ENCODE data around the gene TOMM22.

TOMM22 gene

DNA sequence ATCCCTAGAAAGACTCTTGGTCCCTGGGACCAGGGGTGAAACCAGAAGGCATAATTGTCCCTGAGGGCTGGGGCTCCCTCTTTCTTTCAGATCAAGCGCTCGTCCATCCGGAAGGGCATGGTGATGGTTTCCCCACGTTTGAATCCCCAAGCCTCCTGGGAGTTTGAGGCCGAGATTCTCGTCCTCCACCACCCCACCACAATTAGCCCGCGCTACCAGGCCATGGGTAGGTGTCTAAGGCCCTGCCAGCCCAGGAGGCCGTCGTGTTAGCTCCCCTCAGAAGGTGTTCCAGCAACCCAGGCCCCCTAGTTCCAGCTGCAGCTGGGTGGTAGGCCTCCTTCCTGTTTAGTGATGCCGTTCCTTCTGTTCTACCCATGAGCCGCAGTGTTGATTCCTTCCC lies 45.4 kb downstream of the TOMM22 start:
- Histone ChIP-seq H3K27me3 (ENCODE audit: insufficient read depth, low read length) (no peaks in the 10 kb centered on the region), H3K36me3 (ENCODE audit: insufficient read depth, low read length) (peaks cover 4% of the 10 kb centered on the region; the same call in 1 of the 2 replicates), H3K27ac (ENCODE audit: low read depth, low read length) (no peak overlapping the region), H3K4me1 (ENCODE audit: control insufficient read depth, insufficient read depth, low read length, unreplicated experiment) (no peaks in the 10 kb centered on the region), H3K79me2 (ENCODE audit: control insufficient read depth, insufficient read depth, low read length, unreplicated experiment) (peaks cover 4% of the 10 kb centered on the region), H3K4me3 (ENCODE audit: low read depth, low read length) (no peak overlapping the region), H2AFZ (ENCODE audit: low read length, unreplicated experiment) (no peak overlapping the region)

DNA sequence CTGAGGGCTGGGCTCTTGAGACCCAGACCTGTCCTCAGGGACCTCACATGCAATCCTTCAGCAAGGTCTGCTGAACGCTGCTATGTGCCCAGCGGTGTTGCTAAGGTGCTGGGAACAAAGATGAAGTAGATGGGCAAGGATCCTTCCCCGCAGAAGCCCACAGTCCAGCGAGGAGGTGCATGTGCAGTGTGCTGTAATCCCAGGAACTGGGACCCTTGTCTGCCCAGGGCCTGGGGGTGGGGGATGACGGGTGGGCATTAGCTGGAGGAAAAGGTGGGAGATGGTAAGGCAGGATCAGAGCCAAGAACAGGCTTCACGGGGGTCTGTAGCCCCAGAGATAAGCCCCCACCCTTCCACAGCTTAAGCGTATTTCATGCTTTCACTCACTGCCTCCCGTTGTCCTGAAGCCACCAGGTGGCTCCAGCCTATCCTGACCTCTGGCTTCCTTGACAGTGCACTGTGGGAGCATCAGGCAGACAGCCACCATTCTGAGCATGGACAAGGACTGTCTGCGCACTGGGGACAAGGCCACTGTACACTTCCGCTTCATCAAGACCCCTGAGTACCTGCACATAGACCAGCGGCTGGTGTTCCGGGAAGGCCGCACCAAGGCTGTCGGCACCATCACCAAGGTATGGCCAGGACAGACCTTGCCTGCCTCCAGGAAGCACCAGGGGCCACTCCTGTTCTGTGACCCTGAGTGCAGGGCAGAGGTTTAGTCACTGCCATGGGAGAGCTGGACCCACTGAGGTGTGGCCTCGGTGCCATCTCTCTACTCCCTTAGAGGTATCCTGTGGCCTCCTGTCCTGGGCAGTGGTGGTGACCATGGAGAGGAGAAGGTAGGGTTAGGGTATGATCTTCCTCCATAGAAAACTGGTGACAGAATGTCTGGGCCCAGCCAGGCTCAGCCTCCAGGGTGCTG lies 46.0 kb downstream of the TOMM22 start:
- Histone ChIP-seq H2AFZ (ENCODE audit: low read length, unreplicated experiment) (no peak overlapping the region), H3K36me3 (ENCODE audit: insufficient read depth, low read length) (peaks cover 4% of the 10 kb centered on the region; the same call in 1 of the 2 replicates), H3K27me3 (ENCODE audit: insufficient read depth, low read length) (no peaks in the 10 kb centered on the region), H3K27ac (ENCODE audit: low read depth, low read length) (no peak overlapping the region), H3K4me3 (ENCODE audit: low read depth, low read length) (no peak overlapping the region), H3K79me2 (ENCODE audit: control insufficient read depth, insufficient read depth, low read length, unreplicated experiment) (no peaks in the 10 kb centered on the region), H3K4me1 (ENCODE audit: control insufficient read depth, insufficient read depth, low read length, unreplicated experiment) (no peaks in the 10 kb centered on the region)

DNA sequence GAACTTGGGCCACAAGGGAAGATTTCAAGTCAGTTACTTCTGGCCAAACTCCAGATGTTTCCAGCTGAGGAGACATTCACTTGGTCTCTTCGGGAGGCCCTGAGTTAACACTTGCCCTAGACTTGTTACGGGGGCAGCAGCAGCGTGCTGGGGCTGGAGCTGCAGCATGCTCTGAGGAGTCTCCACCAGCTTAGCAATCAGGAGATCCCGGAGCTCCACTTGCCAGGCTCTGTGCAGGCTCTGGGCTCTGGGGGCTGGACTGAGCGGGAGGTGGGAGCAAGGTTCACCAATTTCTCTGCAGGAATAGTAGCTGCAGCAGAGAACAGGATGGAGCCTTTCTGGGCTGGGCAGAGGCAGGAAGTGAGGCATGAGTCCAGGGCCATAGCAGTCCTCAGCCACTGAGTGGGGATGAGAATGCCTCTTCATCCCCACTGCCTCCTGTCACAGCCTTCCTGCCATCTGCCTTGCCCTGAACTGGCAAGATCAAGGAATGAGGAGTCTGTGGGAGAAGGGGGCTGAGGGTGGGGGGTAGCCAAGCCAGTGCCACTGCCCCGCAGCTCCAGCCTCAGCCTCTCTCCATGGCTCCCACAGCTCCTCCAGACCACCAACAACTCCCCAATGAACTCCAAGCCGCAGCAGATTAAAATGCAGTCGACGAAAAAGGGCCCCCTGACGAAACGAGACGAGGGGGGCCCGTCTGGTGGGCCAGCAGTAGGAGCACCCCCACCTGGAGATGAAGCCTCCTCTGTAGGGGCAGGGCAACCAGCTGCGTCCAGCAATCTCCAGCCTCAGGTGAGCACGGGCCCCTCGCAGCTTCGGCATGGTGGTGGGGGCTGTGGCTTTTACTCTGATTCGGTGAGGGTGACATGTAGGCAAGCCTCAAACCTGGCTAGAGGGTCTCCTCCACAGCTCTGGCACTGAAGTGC lies 47.4 kb downstream of the TOMM22 start:
- H2AFZ ChIP-seq (ENCODE audit: low read length, unreplicated experiment) = no peak overlapping the region
- H3K4me3 ChIP-seq (ENCODE audit: low read depth, low read length) = no peak overlapping the region
- no peaks in the 10 kb centered on the region for H3K27me3 ChIP-seq (ENCODE audit: insufficient read depth, low read length)
- no peak overlapping the region for H3K27ac ChIP-seq (ENCODE audit: low read depth, low read length)
- H3K36me3 ChIP-seq (ENCODE audit: insufficient read depth, low read length) = peaks cover 4% of the 10 kb centered on the region; the same call in 1 of the 2 replicates
- no peaks in the 10 kb centered on the region for H3K4me1 ChIP-seq (ENCODE audit: control insufficient read depth, insufficient read depth, low read length, unreplicated experiment)
- H3K79me2 ChIP-seq (ENCODE audit: control insufficient read depth, insufficient read depth, low read length, unreplicated experiment) = no peaks in the 10 kb centered on the region

DNA sequence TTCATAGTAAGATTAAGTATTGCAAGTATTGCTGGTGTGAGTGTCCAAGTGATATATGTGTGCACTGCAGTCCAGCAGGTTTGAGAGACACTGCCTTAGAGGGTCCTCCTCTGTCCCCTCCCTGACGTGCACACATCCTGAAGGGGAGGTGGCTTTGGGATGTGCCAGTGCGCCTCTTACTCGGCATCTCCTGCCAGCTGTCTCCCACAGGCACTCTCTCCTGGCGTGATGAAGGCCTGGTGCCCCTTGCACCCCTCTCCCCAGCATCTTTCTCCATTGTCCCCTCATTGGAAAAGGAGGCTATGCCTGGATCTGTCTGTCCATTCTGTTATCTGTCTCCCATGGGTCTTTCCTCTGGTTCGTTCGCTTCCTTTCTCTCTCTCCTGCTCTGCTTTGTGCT lies 48.2 kb downstream of the TOMM22 start:
- no peak overlapping the region for H2AFZ ChIP-seq (ENCODE audit: low read length, unreplicated experiment)
- no peak overlapping the region for H3K27ac ChIP-seq (ENCODE audit: low read depth, low read length)
- no peaks in the 10 kb centered on the region for H3K79me2 ChIP-seq (ENCODE audit: control insufficient read depth, insufficient read depth, low read length, unreplicated experiment)
- H3K4me3 ChIP-seq (ENCODE audit: low read depth, low read length) = no peak overlapping the region
- no peaks in the 10 kb centered on the region; the same call in 1 of the 2 replicates for H3K36me3 ChIP-seq (ENCODE audit: insufficient read depth, low read length)
- no peaks in the 10 kb centered on the region for H3K4me1 ChIP-seq (ENCODE audit: control insufficient read depth, insufficient read depth, low read length, unreplicated experiment)
- no peaks in the 10 kb centered on the region for H3K27me3 ChIP-seq (ENCODE audit: insufficient read depth, low read length)

DNA sequence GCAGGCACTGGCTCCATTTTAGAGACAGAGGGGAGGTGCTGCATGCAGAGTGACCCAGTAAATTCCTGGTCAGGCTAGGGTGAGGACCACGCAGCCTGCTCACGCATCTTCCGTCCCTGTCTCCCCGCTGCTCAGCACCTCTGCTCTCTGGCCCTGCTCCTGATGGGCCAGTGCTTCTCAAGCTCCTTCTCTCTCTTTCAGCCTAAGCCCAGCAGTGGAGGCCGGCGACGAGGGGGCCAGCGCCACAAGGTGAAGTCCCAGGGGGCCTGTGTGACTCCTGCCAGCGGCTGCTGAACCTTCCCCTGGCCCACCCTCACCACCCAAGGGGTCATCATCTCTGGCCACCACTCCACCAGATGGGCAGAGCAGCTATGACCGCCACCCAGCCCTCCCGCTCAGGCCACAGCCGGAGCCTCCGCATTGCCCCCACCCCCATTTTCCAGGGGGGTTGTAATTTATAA lies 48.7 kb downstream of the TOMM22 start:
- H3K79me2 ChIP-seq (ENCODE audit: control insufficient read depth, insufficient read depth, low read length, unreplicated experiment) = no peaks in the 10 kb centered on the region
- no peak overlapping the region for H3K4me3 ChIP-seq (ENCODE audit: low read depth, low read length)
- H3K27me3 ChIP-seq (ENCODE audit: insufficient read depth, low read length) = no peaks in the 10 kb centered on the region
- no peak overlapping the region for H3K27ac ChIP-seq (ENCODE audit: low read depth, low read length)
- H2AFZ ChIP-seq (ENCODE audit: low read length, unreplicated experiment) = no peak overlapping the region
- no peaks in the 10 kb centered on the region for H3K4me1 ChIP-seq (ENCODE audit: control insufficient read depth, insufficient read depth, low read length, unreplicated experiment)
- no peaks in the 10 kb centered on the region; the same call in 1 of the 2 replicates for H3K36me3 ChIP-seq (ENCODE audit: insufficient read depth, low read length)

DNA sequence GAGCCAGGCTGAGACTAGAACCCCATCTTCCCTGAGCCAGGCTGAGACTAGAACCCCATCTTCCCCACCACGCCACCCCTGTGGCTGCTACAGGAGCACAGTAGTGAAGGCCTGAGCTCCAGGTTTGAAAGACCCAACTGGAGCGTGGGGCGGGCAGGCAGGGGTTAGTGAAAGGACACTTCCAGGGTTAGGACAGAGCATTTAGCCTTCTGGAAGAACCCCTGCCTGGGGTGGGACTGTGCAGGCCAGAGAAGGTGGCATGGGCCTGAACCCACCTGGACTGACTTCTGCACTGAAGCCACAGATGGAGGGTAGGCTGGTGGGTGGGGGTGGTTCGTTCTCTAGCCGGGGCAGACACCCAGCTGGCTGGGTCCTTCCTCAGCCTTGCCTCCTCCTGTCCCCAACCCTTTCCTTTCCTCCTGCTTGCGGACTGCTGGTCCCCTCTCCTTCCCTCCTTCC lies 50.0 kb downstream of the TOMM22 start:
- H3K4me1 ChIP-seq (ENCODE audit: control insufficient read depth, insufficient read depth, low read length, unreplicated experiment) = no peaks in the 10 kb centered on the region
- H3K4me3 ChIP-seq (ENCODE audit: low read depth, low read length) = no peak overlapping the region
- H2AFZ ChIP-seq (ENCODE audit: low read length, unreplicated experiment) = no peak overlapping the region
- H3K36me3 ChIP-seq (ENCODE audit: insufficient read depth, low read length) = no peaks in the 10 kb centered on the region; the same call in 1 of the 2 replicates
- no peak overlapping the region for H3K27ac ChIP-seq (ENCODE audit: low read depth, low read length)
- no peaks in the 10 kb centered on the region for H3K27me3 ChIP-seq (ENCODE audit: insufficient read depth, low read length)
- H3K79me2 ChIP-seq (ENCODE audit: control insufficient read depth, insufficient read depth, low read length, unreplicated experiment) = no peaks in the 10 kb centered on the region

DNA sequence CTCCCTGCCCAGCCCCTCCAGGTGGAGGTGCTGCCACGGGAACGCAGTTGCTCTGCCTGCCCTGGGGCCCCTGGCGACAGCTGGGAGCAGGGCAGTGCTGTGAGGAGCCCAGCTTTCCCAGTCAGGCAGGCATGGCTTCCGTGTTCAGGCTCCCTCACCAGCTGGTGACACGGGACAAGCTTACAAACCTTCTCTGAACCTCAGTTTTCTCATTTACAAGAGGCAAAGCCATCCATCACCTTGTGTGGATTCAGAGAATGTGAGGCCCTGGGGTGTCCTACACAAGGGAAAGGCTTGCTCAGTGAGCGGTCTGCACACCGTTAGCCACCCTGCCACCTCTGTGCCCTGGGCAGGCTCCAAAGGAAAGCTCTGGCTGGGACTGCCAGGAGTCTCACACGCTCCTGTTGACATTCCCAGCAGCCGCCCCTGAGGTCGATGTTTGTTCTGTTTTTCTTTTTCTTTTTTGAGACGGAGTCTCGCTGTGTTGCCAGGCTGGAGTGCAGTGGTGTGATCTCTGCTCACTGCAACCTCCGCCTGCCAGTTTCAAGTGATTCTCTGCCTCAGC lies 50.6 kb downstream of the TOMM22 start:
- Histone ChIP-seq H3K4me3 (ENCODE audit: low read depth, low read length) (no peak overlapping the region), H3K27me3 (ENCODE audit: insufficient read depth, low read length) (no peaks in the 10 kb centered on the region), H3K36me3 (ENCODE audit: insufficient read depth, low read length) (no peaks in the 10 kb centered on the region; the same call in 1 of the 2 replicates), H3K27ac (ENCODE audit: low read depth, low read length) (no peak overlapping the region), H3K79me2 (ENCODE audit: control insufficient read depth, insufficient read depth, low read length, unreplicated experiment) (no peaks in the 10 kb centered on the region), H2AFZ (ENCODE audit: low read length, unreplicated experiment) (no peak overlapping the region), H3K4me1 (ENCODE audit: control insufficient read depth, insufficient read depth, low read length, unreplicated experiment) (no peaks in the 10 kb centered on the region)

DNA sequence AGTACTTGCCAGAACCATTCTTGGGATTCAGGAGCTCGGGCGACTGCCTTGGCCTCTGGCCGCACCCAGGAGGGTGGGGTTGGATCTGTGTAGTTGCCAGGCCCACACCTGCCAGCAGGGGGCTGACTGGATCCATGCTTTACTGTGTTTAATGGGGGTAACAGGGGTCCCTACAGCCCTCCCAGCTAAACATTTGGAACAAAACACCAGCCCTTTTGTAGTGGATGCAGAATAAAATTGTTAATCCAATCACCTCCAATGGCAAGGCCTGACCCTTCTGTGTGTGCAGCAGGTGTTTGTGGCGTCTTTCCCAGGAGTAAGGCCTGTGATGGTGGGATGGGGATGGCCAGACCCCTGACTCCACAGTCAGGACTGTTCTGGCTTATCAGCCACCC lies 51.6 kb downstream of the TOMM22 start:
- Histone ChIP-seq H2AFZ (ENCODE audit: low read length, unreplicated experiment) (no peak overlapping the region), H3K27me3 (ENCODE audit: insufficient read depth, low read length) (no peaks in the 10 kb centered on the region), H3K79me2 (ENCODE audit: control insufficient read depth, insufficient read depth, low read length, unreplicated experiment) (no peaks in the 10 kb centered on the region), H3K36me3 (ENCODE audit: insufficient read depth, low read length) (no peaks in the 10 kb centered on the region), H3K4me1 (ENCODE audit: control insufficient read depth, insufficient read depth, low read length, unreplicated experiment) (no peaks in the 10 kb centered on the region), H3K4me3 (ENCODE audit: low read depth, low read length) (no peak overlapping the region), H3K27ac (ENCODE audit: low read depth, low read length) (no peak overlapping the region)

DNA sequence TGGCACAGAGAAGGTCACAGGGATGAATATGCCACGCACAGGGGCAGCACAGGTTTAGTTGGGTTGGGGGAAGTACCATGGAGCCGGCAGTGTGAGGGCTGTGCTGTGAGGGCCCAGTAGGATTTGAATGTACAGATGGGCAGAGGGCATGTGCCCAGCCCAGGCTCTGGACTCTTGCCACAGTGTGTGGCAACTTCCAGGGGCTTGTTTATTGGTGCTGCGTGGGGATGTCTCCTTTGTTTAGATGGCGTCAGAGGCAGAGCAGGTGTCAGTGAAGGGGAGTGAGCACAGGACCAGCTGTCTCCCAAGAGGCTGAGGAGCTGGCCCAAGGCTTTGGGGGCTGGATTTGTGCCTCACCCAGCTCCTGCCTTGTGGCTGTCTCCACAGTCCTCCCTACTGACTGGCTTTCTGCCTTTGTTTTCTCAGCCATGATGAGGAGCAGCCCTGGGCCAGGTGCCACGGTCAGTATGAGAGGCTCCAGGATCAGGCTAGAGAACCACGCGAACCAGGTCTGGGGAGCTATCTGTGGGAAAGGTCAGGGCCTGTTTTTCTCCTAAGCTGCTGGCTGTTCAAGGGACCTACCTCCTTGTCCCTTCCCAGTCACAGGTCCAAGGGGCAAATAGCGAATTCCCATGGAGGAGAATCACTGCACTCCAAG lies 52.1 kb downstream of the TOMM22 start:
- H2AFZ ChIP-seq (ENCODE audit: low read length, unreplicated experiment) = no peak overlapping the region
- H3K27ac ChIP-seq (ENCODE audit: low read depth, low read length) = no peak overlapping the region; the same call in 1 of the 2 replicates
- H3K79me2 ChIP-seq (ENCODE audit: control insufficient read depth, insufficient read depth, low read length, unreplicated experiment) = no peaks in the 10 kb centered on the region
- no peaks in the 10 kb centered on the region for H3K36me3 ChIP-seq (ENCODE audit: insufficient read depth, low read length)
- H3K4me3 ChIP-seq (ENCODE audit: low read depth, low read length) = no peak overlapping the region
- H3K27me3 ChIP-seq (ENCODE audit: insufficient read depth, low read length) = no peaks in the 10 kb centered on the region
- no peaks in the 10 kb centered on the region for H3K4me1 ChIP-seq (ENCODE audit: control insufficient read depth, insufficient read depth, low read length, unreplicated experiment)
